RWPE2 (cell line): ENCODE results near the gene TSKU.

Experiments used
- ATAC-seq: fragments of 200-7000 bp; cut with Tn5 transposase; 3 replicates; pipeline ENCODE4 v1.9.1; 2021; ENCODE audit warnings: low read depth
- DNase-seq: peaks from one replicate; pipeline ENCODE4 v3.0.0-alpha.2; 2020; ENCODE audit warnings: low spot score
- H3K27ac ChIP-seq: fragments of 450-650 bp; 2 replicates; pipeline ENCODE4 v1.5.1; 2017; ENCODE audit warnings: mild to moderate bottlenecking; ENCODE audit not compliant: poor library complexity, severe bottlenecking
- H3K27me3 ChIP-seq: fragments of 250-450 bp; sonication (Bioruptor Pico); 2 replicates; pipeline ENCODE4 v1.5.1; 2021; ENCODE audit warnings: mild to moderate bottlenecking, moderate library complexity; ENCODE audit not compliant: insufficient read depth, poor library complexity, severe bottlenecking
- H3K36me3 ChIP-seq: fragments of 250-450 bp; sonication (Bioruptor Pico); 2 replicates; pipeline ENCODE4 v1.5.1; 2020; ENCODE audit warnings: low read depth, mild to moderate bottlenecking, moderate library complexity
- H3K4me1 ChIP-seq: fragments of 250-450 bp; sonication (Bioruptor Pico); 2 replicates; pipeline ENCODE4 v1.5.1; 2021; ENCODE audit warnings: mild to moderate bottlenecking, moderate library complexity; ENCODE audit not compliant: insufficient read depth, poor library complexity, severe bottlenecking
- H3K4me3 ChIP-seq: fragments of 250-450 bp; sonication (Bioruptor Pico); 2 replicates; pipeline ENCODE4 v1.5.1; 2021; ENCODE audit warnings: mild to moderate bottlenecking, moderate library complexity; ENCODE audit not compliant: severe bottlenecking
- H3K9me3 ChIP-seq: fragments of 250-450 bp; sonication (Bioruptor Pico); 2 replicates; pipeline ENCODE4 v1.5.1; 2021; ENCODE audit warnings: mild to moderate bottlenecking, moderate library complexity; ENCODE audit not compliant: severe bottlenecking
- CTCF ChIP-seq: fragments of 450-650 bp; IDR thresholded peaks from one replicate; pipeline ENCODE4 v1.5.1; 2017; ENCODE audit warnings: mild to moderate bottlenecking, moderate library complexity; ENCODE audit not compliant: poor library complexity, severe bottlenecking

TSKU gene

DNA sequence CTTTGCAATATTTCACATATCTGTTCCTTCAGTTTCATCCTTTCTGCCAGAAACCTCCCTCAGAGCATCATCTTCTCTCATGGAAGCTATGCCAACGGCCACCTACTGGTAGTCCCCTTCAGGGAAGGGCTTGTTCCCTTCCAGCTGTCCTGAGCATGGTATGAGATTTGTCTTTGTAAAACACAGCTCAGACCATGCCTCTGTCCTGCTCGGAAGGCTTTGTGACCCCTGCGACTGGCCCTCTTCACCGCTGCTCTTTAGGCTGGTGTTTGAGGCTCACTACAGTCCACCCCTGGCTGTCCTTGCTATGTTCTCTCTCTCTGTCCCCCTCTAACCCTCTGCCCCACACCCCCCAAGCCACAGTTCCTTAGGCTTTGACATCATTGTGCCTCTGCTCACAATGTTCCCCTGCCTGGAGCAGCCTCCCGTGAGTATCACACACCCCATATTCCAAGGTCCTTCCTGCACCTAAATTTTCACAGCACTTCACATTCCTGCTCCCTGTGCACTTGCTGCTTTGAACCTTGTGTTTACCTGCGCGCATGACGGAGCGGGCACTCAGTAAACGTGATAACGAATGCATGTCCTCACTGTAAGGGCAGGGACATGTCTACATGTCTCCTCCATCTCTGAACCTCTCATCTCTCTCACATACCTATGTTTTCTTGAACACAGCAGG, 53.6 kb downstream of the TSKU start:
- no peak overlapping the region for H3K27ac ChIP-seq
- no peak for ATAC-seq

DNA sequence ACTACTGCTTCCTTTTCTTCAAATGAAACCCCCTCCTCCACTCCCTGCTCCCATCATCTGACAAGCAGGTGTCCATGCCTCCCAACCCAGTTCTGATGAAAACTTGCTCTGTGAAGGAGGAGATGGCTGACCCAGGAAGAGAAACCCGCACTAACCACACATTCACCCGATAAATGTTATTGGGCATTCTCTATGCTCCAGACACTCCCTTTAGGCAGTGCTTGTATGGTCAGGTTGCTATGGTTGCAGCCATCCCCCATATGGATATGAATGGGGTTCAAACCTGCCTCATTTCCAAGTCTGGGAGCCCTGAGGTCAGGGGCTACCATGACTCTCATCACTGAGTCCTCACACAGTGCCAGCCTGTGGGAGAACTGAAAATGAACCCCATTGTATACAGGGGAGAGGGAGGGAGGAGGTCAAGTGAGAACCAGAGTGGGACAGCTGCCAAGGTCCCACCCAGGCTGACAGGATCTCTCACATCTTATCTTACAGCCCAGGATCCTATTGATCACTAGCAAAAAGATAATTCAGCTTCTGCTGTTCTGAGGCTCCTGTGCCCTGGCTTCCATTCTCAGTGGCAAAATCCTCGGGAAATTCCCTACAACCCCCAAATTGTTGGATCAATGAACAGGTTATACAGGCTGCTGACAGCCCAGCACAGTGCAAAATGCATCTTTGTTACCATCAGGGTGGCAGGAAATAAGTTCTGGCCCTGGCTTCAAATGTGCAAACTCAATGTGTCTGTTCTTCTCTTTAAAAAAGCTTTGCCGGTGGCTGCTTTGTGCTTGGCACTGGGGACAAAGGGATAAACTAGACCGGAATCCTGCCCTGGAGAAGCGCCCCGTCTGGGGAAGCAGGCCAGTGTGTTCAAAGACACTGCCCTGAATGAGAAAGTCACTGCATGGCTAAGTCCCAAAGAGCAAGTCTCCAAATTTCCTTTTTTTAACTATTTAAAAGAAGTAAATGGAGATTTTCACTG, 54.8 kb downstream of the TSKU start:
- Histone ChIP-seq H3K36me3 (no peaks in the 10 kb centered on the region), H3K4me3 (no peak overlapping the region), H3K9me3 (no peaks in the 10 kb centered on the region), H3K4me1 (no peaks in the 10 kb centered on the region), H3K27ac (no peak overlapping the region), H3K27me3 (no peaks in the 10 kb centered on the region)
- TF ChIP-seq CTCF: no peak
- ATAC-seq (no peak), DNase-seq (no peak)

More for the DNA sequence above, 53.6 kb downstream of the TSKU start:
- no peak overlapping the region for H3K4me3 ChIP-seq
- H3K27me3 ChIP-seq: no peaks in the 10 kb centered on the region
- no peak for DNase-seq
- no peaks in the 10 kb centered on the region for H3K9me3 ChIP-seq
- no peaks in the 10 kb centered on the region for H3K36me3 ChIP-seq
- no peaks in the 10 kb centered on the region for H3K4me1 ChIP-seq
- TF ChIP-seq CTCF: no peak

DNA sequence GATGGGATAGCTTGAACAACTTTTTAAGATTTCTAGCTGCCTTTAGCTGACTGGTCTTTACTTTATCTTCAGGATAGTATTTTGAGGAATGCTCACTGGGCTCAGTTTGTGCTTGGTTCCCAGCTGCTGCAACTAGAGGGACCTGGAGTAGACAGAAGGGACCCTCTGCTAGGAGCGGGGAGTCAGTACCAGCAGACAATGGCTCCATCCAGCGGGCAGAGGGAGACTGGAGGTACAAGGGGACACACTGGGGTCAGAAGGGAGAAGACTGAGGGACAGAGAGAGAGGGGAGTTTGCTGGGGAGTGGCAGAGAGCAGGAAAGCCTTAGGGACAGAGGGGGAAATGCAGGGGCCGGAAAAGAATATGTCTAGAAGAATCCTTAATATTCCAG, 55.5 kb downstream of the TSKU start:
- H3K4me1 ChIP-seq: no peaks in the 10 kb centered on the region
- H3K36me3 ChIP-seq: no peaks in the 10 kb centered on the region
- DNase-seq (no peak), ATAC-seq (no peak)
- no peaks in the 10 kb centered on the region for H3K9me3 ChIP-seq
- no peak overlapping the region for H3K27ac ChIP-seq
- no peak overlapping the region for H3K4me3 ChIP-seq
- H3K27me3 ChIP-seq: no peaks in the 10 kb centered on the region
- no peak for TF ChIP-seq CTCF

DNA sequence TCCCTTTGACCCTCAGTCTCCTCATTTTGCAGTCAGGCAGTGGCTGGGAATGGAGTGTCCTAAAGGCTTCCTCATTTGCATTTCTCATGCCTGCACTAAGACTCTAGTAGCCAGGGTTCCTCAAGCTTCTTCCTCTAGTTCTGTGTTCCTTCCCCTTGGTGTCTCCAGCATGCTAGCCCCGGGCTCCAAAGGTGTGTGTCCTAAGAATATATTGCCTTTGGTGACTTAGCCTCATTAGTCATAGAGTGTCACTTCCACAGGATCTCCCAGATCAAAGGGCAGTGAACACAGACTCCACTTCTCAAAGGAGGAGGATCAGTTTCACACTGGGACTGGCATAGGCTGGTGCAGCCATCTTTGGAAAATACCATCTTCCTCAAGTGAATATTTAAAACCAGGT, 56.2 kb downstream of the TSKU start:
- Histone ChIP-seq H3K36me3 (no peaks in the 10 kb centered on the region), H3K4me3 (no peak overlapping the region), H3K27ac (no peak overlapping the region), H3K4me1 (no peaks in the 10 kb centered on the region), H3K27me3 (no peaks in the 10 kb centered on the region), H3K9me3 (no peaks in the 10 kb centered on the region)
- TF ChIP-seq CTCF: no peak
- DNase-seq (no peak), ATAC-seq (no peak)
